A549 (cell line): ENCODE data around the gene IPO7. TPM values are rescaled to one million over a fixed set of nuclear protein-coding genes. Genes with fewer than 3 reads are reported as not detected.

Experiments used
- ATAC-seq, 2 experiments: fragments of 200-7000 bp in 1 of 2; fragments of >200 bp in 1 of 2; cut with Nextera tagmentation in 1 of 2; cut with Tn5 transposase in 1 of 2; 3 replicates each; pipeline versions ENCODE4 v1.8.0 to v1.9.1; 2018 to 2020; ENCODE audit warnings: mild to moderate bottlenecking in 1 of 2, moderate library complexity in 1 of 2
- CTCF ChIA-PET: fragments of 300-600 bp; sonication (Branson Sonifier 250); formaldehyde crosslinking; extraction: SDS; loops from one replicate; lab custom pipeline; 2021; ENCODE audit warnings: antibody characterized with exemption, inconsistent platforms; lab: Yijun Ruan, JAX
- POLR2A ChIA-PET: fragments of 350-600 bp; formaldehyde crosslinking; extraction: SDS; loops from one replicate; lab custom pipeline; 2021; ENCODE audit warnings: antibody characterized with exemption, inconsistent platforms; lab: Yijun Ruan, JAX
- DNase-seq, 2 experiments: peaks; one replicate each; pipeline versions ENCODE4 v3.0.0 to v3.0.0-alpha.2; 2011 to 2016; ENCODE audit warnings: low read depth in 1 of 2, low spot score in 1 of 2
- FAIRE-seq: peaks from 2 replicates; lab custom pipeline; 2011; peaks lifted over from hg19 to GRCh38; lab: Jason Lieb, UNC
- H3K27ac ChIP-seq, 2 experiments: fragments of >200 bp; sonication (Bioruptor Twin); formaldehyde crosslinking; 3 replicates each; pipeline ENCODE4 v1.5.1; 2016 to 2017
- H3K4me1 ChIP-seq: fragments of >200 bp; sonication (Bioruptor Twin); formaldehyde crosslinking; 3 replicates; pipeline ENCODE4 v1.6.1; 2016
- H3K4me2 ChIP-seq: fragments of >200 bp; sonication (Bioruptor Twin); formaldehyde crosslinking; 3 replicates; pipeline ENCODE4 v1.6.1; 2016
- H3K4me3 ChIP-seq: fragments of >200 bp; sonication (Bioruptor Twin); formaldehyde crosslinking; 3 replicates; pipeline ENCODE4 v1.5.1; 2016
- H3K9me3 ChIP-seq: fragments of >200 bp; sonication (Bioruptor Twin); formaldehyde crosslinking; 3 replicates; pipeline ENCODE4 v1.6.1; 2016
- BHLHE40 ChIP-seq: IDR thresholded peaks from 2 replicates; pipeline ENCODE4 v1.6.1; 2012; ENCODE audit warnings: low read depth, low read length, inconsistent platforms
- CEBPB ChIP-seq, 2 experiments: fragments of >200 bp in 1 of 2; sonication (Bioruptor Twin) in 1 of 2; formaldehyde crosslinking in 1 of 2; IDR thresholded peaks; 2 replicates each; pipeline ENCODE4 v1.6.1; 2012 to 2016
- FOSB ChIP-seq: fragments of 250-450 bp; sonication (Bioruptor Pico); IDR thresholded peaks from 2 replicates; pipeline ENCODE4 v1.5.0; 2020; ENCODE audit warnings: mild to moderate bottlenecking, moderate library complexity
- FOXS1 ChIP-seq: fragments of 250-450 bp; sonication (Bioruptor Pico); IDR thresholded peaks from 2 replicates; pipeline ENCODE4 v1.5.0; 2020; ENCODE audit warnings: mild to moderate bottlenecking, moderate library complexity
- HEYL ChIP-seq: fragments of 250-450 bp; sonication (Bioruptor Pico); IDR thresholded peaks from 2 replicates; pipeline ENCODE4 v1.8.0; 2021; ENCODE audit warnings: mild to moderate bottlenecking, moderate library complexity
- HOXB13 ChIP-seq: fragments of 250-450 bp; sonication (Bioruptor Pico); IDR thresholded peaks from 2 replicates; pipeline ENCODE4 v1.5.0; 2020; ENCODE audit warnings: low read depth, mild to moderate bottlenecking, moderate library complexity
- HOXB5 ChIP-seq: fragments of 250-450 bp; sonication (Bioruptor Pico); IDR thresholded peaks from 2 replicates; pipeline ENCODE4 v1.5.0; 2020; ENCODE audit warnings: mild to moderate bottlenecking, moderate library complexity
- KDM1A ChIP-seq: fragments of 200-600 bp; sonication (generic); IDR thresholded peaks from 2 replicates; pipeline ENCODE4 v1.6.1; 2016; ENCODE audit warnings: low read depth, mild to moderate bottlenecking
- KDM5A ChIP-seq: fragments of 200-600 bp; sonication (generic); IDR thresholded peaks from 2 replicates; pipeline ENCODE4 v1.6.1; 2016; ENCODE audit warnings: antibody characterized with exemption, mild to moderate bottlenecking
- MAFK ChIP-seq: fragments of 450-650 bp; IDR thresholded peaks from 2 replicates; pipeline ENCODE4 v1.6.1; 2014; ENCODE audit not compliant: partially characterized antibody
- MAZ ChIP-seq: fragments of 150-350 bp; IDR thresholded peaks from 2 replicates; pipeline ENCODE4 v1.6.1; 2014; ENCODE audit warnings: antibody characterized with exemption, low read depth, low read length, borderline replicate concordance
- PBX3 ChIP-seq: IDR thresholded peaks from 2 replicates; pipeline ENCODE4 v1.6.1; 2012
- REST ChIP-seq: fragments of 200-600 bp; sonication (generic); IDR thresholded peaks from 2 replicates; pipeline ENCODE4 v1.6.1; 2016; ENCODE audit warnings: antibody characterized with exemption, mild to moderate bottlenecking, moderate library complexity
- SREBF2 ChIP-seq: fragments of 450-650 bp; IDR thresholded peaks from 2 replicates; pipeline ENCODE4 v1.6.1; 2014; ENCODE audit warnings: mild to moderate bottlenecking, moderate library complexity
- TFCP2L1 ChIP-seq: fragments of 250-450 bp; sonication (Bioruptor Pico); IDR thresholded peaks from 2 replicates; pipeline ENCODE4 v1.5.0; 2021; ENCODE audit warnings: mild to moderate bottlenecking
- TP53 ChIP-seq: fragments of 250-450 bp; sonication (Bioruptor Pico); IDR thresholded peaks from 2 replicates; pipeline ENCODE4 v1.5.0; 2021; ENCODE audit warnings: mild to moderate bottlenecking, moderate library complexity
- ZNF302 ChIP-seq: fragments of 250-450 bp; sonication (Bioruptor Pico); IDR thresholded peaks from 2 replicates; pipeline ENCODE4 v1.9.0; 2021; ENCODE audit warnings: inconsistent platforms, mild to moderate bottlenecking, moderate library complexity
- WGBS: methylation state at CpG from one replicate; pipeline ENCODE4 v1.1.6; 2017; ENCODE audit errors: missing lambda C conversion rate; 5-methylcytosine and 5-hydroxymethylcytosine counted together
- polyA plus RNA-seq, 4 experiments: library from polyadenylated mRNA; depleted of rRNA in 3 of 4; stranded (reverse); fragments of >200 nt; fragmentation: RNase III in 1 of 4; extraction: RNeasy Plus Mini Kit Qiagen cat#74134 plus additional on column Dnase treatment in 1 of 4; gene quantifications; 2 replicates in 3 of 4; 3 replicates in 1 of 4; pipeline ENCODE4 v1.2.3, GENCODE V29; 2011 to 2017

The IPO7 gene
- polyA plus RNA-seq, 2 of the 4 experiments (the other 2 are of a cell fraction), result 115 to 142 TPM

GRCh38 chr11:9384535-9385326 is at the start of gene IPO7 (continued):
- no peak for TF ChIP-seq BHLHE40
- TF ChIP-seq KDM5A, result no peak
- TF ChIP-seq MAZ, result no peak
- TF ChIP-seq FOXS1 (CRISPR knock-in tag), result no peak; the same call in 1 of the 2 replicates
- TF ChIP-seq PBX3, result peak; percentile 58; the same call in 1 of the 2 replicates
- TF ChIP-seq KDM1A, result no peak
- TF ChIP-seq REST, result no peak
- TF ChIP-seq HOXB5 (CRISPR knock-in tag), result 0 out of 2 replicates have a peak, but pooled peaks have one; percentile 36
- no peak for TF ChIP-seq ZNF302 (CRISPR knock-in tag)
- no peak for TF ChIP-seq HEYL (CRISPR knock-in tag)
- TF ChIP-seq FOSB, result no peak
- no peak; the same call in 1 of the 2 replicates for TF ChIP-seq HOXB13 (CRISPR knock-in tag)

GRCh38 chr11:9341638-9342178 is 42.7 kb upstream of the IPO7 start:
- WGBS, result 60% methylated on average over 5 of the region's 5 CpGs
- no peak for ATAC-seq
- CTCF ChIA-PET, result interaction anchor here (0.6 to 1.3 kb wide), 5 partner anchors 11 to 176 kb away, joined by 3 to 4 read pairs (median 3); no protein-coding TSS in a partner anchor
- no peak for FAIRE-seq
- Histone ChIP-seq H3K4me3 (no peak overlapping the region), H3K4me1 (no peaks in the 10 kb centered on the region; the same call in 2 of the 3 replicates), H3K4me2 (no peak overlapping the region), H3K9me3 (no peaks in the 10 kb centered on the region), H3K27ac (no peak overlapping the region)
- no peak for DNase-seq
- POLR2A ChIA-PET, result no interaction called here
- TF ChIP-seq MAFK (peak; percentile 40), TP53 (CRISPR knock-in tag) (no peak), SREBF2 (no peak)

GRCh38 chr11:9344061-9344680 is 40.3 kb upstream of the IPO7 start:
- no peak overlapping the region for H3K4me3 ChIP-seq
- FAIRE-seq, result no peak
- POLR2A ChIA-PET, result no interaction called here
- TF ChIP-seq TFCP2L1 (CRISPR knock-in tag), result no peak
- 0 out of 4 replicates have a peak, but pooled peaks of 1 of the 2 experiments have one; percentile 23 for TF ChIP-seq CEBPB (IDR thresholded peaks at IDR 0.05)
- no peak overlapping the region for H3K4me2 ChIP-seq
- no peak; a peak in 1 of 6 replicates for ATAC-seq
- no peaks in the 10 kb centered on the region; the same call in 2 of the 3 replicates for H3K4me1 ChIP-seq
- no peak for DNase-seq
- 78% methylated on average over 3 of the region's 3 CpGs for WGBS
- CTCF ChIA-PET, result no interaction called here
- no peaks in the 10 kb centered on the region for H3K9me3 ChIP-seq
- no peak overlapping the region for H3K27ac ChIP-seq
